Activated CD4-positive, alpha-beta T cell treated with anti-CD3 and anti-CD28 coated beads, Interleukin-2, Interleukin-4, amounts not matched to agents 100 ng/mL and 50 ng/mL, durations not matched to agents 16 hours and 8 hours (primary cell): ENCODE data around the gene EPC2.
"Not testable (repeated sequence)": the region's sequence is repeated elsewhere in the genome, so short reads cannot be mapped to it uniquely, and the experiment has no call there.

Experiments used
- DNase-seq: peaks from one replicate; pipeline ENCODE4 v3.0.0-alpha.2; 2020; ENCODE audit warnings: low spot score

EPC2 gene

DNA sequence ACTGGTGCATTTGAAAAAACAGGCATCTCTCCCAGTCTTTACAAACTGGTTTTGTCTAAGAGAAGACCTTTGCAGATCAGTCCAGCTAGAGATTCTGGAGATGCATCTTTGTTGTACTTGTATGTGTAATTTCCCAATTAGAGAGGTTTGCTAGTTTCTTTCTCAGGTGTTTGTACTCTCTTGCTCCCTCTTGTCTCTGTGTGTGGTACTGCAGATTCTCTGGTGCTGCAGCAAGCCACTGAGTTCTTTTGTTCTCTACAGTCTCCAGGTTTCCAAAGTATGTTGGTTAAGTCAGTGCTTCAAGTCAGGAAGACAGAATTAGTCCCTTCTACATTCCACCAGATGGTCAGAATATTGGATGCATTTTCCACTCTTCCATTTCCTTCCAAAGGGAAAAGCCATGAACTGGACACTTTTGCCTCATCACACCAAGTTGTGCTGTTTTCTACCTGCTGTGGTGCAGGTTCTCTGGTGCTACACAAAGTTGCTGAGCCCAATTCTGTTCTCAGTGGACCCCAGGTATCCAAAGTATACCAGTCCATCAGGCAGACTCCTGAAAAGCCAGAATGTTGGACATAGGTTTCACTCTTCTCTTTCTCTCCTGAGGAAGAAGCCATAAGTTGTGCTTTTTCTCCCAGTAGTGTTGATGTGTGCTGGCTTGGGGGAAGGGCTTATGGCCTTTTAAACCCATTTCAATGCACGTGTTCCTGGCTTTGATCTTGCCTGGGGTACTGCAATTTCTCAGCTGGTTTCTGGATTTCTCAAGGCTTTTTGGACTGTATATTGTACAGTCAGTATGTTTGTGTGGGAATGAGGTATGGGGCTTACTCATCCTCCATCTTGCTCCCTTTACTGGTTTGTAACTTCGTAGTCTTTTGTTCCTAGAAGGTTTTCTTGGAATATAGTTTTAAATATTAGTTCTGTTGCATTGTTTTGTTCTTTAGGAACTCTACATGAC lies 29.8 kb downstream of the EPC2 start:
- peak; percentile 53 for DNase-seq

DNA sequence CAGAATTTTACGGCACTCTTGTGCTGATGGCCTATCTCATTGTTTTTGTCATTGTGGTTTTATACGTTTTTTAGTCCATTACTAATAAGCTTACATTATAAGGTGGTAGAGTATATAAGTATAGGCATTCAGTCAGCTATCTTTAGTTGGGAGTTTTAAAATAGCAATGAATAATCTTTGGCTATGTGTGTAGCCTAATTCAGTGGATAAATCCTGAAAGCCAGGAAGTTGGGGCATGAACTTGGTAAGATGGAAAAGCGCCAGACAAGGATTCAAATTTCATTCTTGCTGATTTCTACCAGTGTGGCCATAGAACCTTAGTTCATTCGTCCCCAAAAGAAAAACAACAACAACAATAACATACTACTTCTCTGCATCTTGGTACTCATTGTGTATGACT lies 31.2 kb downstream of the EPC2 start:
- no peak for DNase-seq

DNA sequence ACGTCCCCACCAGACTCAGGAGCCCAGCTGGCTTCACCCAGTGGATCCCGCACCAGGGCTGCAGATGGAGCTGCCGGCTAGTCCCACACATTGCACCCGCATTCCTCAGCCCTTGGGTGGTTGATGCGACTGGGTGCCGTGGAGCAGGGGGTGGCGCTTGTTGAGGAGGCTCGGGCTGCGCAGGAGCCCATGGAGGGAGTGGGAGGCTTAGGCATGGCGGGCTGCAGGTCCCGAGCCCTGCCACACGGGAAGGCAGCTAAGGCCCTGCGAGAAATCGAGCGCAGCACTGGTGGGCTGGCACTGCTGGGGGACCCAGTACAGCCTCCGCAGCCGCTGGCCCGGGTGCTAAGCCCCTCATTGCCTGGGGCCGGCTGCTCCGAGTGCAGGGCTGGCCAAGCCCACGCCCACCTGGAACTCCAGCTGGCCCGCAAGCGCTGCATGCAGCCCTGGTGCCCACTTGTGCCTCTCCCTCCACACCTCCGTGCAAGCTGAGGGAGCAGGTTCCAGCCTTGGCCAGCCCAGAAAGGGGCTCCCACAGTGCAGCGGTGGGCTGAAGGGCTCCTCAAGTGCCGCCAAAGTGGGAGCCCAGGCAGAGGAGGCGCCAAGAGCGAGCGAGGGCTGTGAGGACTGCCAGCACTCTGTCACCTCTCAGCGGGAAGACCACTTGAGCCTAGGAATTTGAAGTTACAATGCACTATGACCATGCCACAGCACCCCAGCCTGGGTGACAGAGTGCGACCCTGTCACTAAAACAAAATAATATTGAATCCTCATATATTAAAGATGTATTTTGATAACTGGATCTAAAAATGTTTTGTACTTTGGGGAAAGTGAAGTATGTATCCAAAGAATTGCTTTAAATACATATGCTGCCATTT lies 34.0 kb downstream of the EPC2 start:
- DNase-seq: not testable (repeated sequence)

GRCh38 chr2:148680462-148680861 lies 35.9 kb downstream of the EPC2 start:
- DNase-seq: no peak

- DNase-seq: no peak
Measured at GRCh38 chr2:148681443-148681842, 36.9 kb downstream of the EPC2 start.

DNA sequence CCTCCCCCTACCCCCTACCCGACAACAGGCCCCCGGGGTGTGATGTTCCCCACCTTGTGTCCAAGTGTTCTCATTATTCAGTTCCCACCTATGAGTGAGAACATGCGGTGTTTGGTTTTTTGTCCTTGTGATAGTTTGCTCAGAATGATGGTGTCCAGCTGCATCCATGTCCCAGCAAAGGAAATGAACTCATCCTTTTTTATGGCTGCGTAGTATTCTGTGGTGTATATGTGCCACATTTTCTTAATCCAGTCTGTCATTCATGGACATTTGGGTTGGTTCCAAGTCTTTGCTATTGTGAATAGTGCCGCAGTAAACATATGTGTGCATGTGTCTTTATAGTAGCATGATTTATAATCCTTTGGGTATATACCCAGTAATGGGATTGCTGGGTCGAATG lies 37.3 kb downstream of the EPC2 start:
- not testable (repeated sequence) for DNase-seq

DNA sequence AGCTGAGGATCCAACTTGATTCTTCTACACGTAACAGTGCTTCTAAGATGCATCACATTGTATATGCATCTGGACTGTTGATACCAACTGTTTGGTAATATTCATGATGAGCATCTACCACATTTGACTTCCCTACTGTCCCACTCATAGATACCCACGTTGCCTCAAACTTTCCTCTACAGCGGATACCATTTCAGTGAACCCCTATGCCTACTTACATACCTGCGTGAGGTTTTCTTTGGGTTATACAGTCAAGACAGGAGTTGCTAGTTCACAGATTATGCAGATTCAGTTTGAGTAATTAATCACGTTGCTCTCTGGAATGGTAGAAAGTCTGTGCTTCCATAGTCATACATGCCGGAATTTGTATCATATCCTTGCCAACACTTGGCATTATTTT lies 40.0 kb downstream of the EPC2 start:
- DNase-seq: no peak

- no peak for DNase-seq
Measured at GRCh38 chr2:148687543-148687942, 43.0 kb downstream of the EPC2 start.

DNA sequence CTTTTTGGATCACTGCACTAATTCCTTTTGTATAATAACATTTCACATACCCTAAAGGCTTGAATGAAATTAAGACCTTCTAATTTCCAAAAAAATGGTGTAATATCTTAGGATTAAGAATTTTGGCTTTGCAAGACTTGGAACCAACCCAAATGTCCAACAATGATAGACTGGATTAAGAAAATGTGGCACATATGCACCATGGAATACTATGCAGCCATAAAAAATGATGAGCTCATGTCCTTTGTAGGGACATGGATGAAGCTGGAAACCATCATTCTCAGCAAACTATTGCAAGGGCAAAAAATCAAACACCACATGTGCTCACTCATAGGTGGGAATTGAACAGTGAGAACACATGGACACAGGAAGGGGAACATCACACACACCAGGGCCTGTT lies 43.5 kb downstream of the EPC2 start:
- not testable (repeated sequence) for DNase-seq

GRCh38 chr2:148696985-148697384 lies 52.4 kb downstream of the EPC2 start:
- DNase-seq: no peak

DNA sequence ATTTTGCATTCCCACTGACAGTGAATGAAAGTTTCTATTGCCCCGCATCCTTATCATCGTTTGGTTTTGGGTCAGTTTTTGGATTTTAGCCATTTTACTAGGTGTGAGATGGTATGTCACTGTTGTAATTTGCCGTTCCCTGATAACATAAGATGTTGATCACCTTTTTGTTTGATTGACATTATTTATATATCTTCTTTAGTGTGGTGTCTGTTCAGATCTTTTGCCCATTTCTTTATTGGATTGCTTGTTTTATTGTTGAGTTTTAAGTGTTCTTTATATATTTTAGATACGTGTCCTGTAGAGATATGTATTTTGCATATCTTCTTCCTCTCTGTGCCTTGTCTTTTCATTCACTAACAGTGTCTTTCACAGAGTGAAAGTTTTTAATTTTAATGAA lies 55.3 kb downstream of the EPC2 start:
- DNase-seq: no peak

- DNase-seq: no peak
Measured at GRCh38 chr2:148701039-148701438, 56.5 kb downstream of the EPC2 start.

DNA sequence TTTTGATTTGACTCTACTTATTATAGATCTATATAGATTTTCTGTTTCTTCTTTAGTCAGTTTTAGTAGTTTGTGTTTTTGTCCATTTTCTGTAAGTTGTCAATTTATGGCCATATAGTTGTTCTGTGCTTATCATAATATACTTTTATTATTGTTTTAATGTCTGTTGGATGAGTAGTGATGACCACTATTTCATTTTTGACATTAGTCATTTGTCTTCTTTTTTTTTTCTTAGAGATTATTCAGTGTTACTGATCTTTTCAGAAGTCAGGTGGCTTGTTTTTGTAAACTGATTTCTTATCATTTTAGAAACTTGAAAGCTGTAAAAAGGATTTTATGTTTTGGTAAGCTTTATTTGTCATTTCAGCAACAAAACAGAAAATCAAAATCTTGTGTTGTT lies 57.3 kb downstream of the EPC2 start:
- no peak for DNase-seq

DNA sequence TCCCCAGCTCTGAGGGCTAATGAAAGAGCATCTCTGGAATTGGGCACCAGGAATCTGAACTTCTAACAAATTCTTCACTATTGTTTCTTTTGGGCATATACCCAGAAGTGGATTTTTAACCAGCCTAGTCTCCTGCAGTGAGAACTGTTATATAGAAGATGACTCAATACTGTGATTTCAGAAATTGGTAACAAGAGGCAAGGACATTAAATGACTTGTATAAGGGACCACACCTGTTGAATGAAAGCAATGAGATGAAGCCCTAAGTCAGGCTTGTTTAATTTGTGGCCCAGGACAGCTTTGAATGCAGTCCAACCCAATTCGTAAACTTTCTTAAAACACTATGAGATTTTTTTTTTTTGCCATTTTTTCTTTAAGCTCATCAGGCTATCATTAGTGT lies 57.9 kb downstream of the EPC2 start:
- peak; percentile 19 for DNase-seq

- no peak for DNase-seq
Measured at GRCh38 chr2:148704247-148704646, 59.7 kb downstream of the EPC2 start.

DNA sequence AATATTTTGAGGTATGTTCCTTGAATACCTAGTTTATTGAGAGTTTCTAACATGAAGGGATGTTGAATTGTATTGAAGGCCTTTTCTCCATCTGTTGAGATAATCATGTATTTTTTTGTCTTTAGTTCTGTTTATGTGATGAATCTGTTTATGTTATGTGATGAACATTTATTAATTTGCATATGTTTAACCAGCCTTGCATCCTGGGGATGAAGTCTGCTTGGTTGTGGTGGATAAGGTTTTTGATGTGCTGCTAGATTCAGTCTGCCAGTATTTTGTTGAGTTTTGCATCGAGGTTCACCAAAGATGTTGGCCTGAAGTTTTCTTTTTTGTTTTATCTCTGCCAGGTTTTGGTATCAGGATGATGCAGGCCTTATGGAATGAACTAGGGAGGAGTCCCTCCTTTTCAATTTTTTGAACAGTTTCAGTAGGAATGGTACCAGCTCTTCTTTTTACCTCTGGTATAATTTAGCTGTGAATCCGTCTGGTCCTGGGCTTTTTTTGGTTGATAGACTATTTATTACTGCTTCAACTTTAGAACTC lies 71.9 kb downstream of the EPC2 start:
- DNase-seq: no peak

DNA sequence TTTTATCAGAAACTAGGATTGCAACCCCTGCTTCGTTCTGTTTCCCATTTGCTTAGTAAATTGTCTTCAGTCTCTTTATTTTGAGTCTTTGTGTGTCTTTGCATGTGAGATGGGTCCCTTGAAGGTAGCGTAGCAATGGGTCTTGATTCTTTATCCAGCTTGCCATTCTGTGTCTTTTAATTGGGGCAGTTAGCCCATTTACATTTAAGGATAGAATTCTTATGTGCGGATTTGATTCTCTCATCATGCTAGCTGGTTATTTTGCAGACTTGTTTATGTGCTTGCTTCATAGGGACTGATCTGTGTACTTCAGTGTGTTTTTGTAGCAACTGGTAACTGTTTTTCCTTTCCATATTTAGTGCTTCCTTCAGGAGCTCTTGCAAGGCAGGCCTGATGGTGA lies 73.5 kb downstream of the EPC2 start:
- DNase-seq: no peak

DNA sequence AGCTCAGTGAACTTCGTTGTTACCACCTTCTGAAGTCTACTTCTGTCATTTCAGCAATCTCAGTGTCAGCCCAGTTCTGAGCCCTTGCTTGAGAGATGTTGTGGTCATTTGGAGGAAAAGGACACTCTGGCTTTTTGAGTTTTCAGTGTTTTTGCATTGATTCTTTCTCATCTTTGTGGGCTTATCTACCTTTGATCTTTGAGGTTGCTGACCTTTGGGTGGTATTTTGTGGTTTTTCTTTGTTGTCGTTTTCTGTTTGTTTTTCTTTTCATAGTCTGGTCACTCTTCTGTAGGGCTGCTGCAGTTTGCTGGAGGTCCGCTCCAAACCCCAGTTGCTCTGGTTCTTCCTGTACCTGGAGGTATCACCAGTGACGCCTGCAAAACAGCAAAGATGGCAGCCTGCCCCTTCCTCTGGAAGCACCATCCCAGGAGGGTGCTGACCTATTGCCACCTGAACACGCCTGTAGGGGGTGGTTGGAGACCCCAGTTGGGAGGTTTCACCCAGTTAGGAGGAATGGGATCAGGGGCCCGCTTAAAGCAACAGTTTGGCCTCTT lies 74.7 kb downstream of the EPC2 start:
- no peak for DNase-seq

GRCh38 chr2:148719941-148720436 lies 75.4 kb downstream of the EPC2 start:
- no peak for DNase-seq

GRCh38 chr2:148720501-148721001 lies 76.0 kb downstream of the EPC2 start:
- DNase-seq: peak; percentile 11

- DNase-seq: no peak
Measured at GRCh38 chr2:148721520-148721931, 77.0 kb downstream of the EPC2 start.
